HEK293 (cell line): Measurements from ENCODE around the gene RNF115.
A peak's percentile ranks its signal among the peaks of the same experiment; 100 is the strongest.

ENCODE experiments used
- CTCF ChIA-PET: fragments of 350-600 bp; formaldehyde crosslinking; extraction: SDS; loops from one replicate; lab custom pipeline; 2021; ENCODE audit warnings: antibody characterized with exemption; lab: Yijun Ruan, JAX
- POLR2A ChIA-PET: fragments of 300-600 bp; formaldehyde crosslinking; extraction: SDS; loops from one replicate; lab custom pipeline; 2020; ENCODE audit warnings: antibody characterized with exemption, inconsistent platforms; lab: Yijun Ruan, JAX
- H3K27ac ChIP-seq: fragments of 200-500 bp; sonication (Bioruptor generic); 2 replicates; pipeline ENCODE4 v1.5.1; 2014; ENCODE audit warnings: low read depth, low read length, control low read depth, inconsistent platforms; ENCODE audit errors: extremely low read depth
- H3K36me3 ChIP-seq, 2 experiments: fragments of 200-500 bp in 1 of 2; sonication (Bioruptor generic) in 1 of 2; 1 replicate in 1 of 2; 2 replicates in 1 of 2; pipeline ENCODE4 v1.5.1; 2014 to 2017; ENCODE audit warnings: inconsistent platforms in 2 of 2, low read length in 2 of 2; ENCODE audit not compliant: control insufficient read depth in 2 of 2, insufficient read depth in 1 of 2
- H3K4me1 ChIP-seq: fragments of 200-500 bp; sonication (Bioruptor generic); 2 replicates; pipeline ENCODE4 v1.5.1; 2014; ENCODE audit warnings: mild to moderate bottlenecking, low read length, inconsistent platforms; ENCODE audit not compliant: control insufficient read depth, insufficient read depth
- H3K4me3 ChIP-seq: 2 replicates; pipeline ENCODE4 v1.5.1; 2011; ENCODE audit warnings: low read depth, mild to moderate bottlenecking, control low read depth, low read length, moderate library complexity
- H3K9me3 ChIP-seq: fragments of 200-500 bp; sonication (Bioruptor generic); 2 replicates; pipeline ENCODE4 v1.5.1; 2014; ENCODE audit warnings: low read depth, low read length, inconsistent platforms; ENCODE audit not compliant: control insufficient read depth, insufficient read depth
- ATF2 ChIP-seq: fragments of 450-650 bp; formaldehyde crosslinking; IDR thresholded peaks from 2 replicates; pipeline ENCODE4 v1.5.1; 2016; ENCODE audit warnings: missing biosample characterization, missing genetic modification characterization, low read depth
- GLIS1 ChIP-seq: fragments of 450-650 bp; formaldehyde crosslinking; IDR thresholded peaks from 2 replicates; pipeline ENCODE4 v1.5.1; 2016; ENCODE audit warnings: missing biosample characterization, missing genetic modification characterization
- HOXD13 ChIP-seq: sonication (generic); formaldehyde crosslinking; IDR thresholded peaks from 2 replicates; pipeline ENCODE4 v1.8.0; 2022; ENCODE audit warnings: missing genetic modification reagents, borderline replicate concordance
- KLF10 ChIP-seq: fragments of 450-650 bp; IDR thresholded peaks from 2 replicates; pipeline ENCODE4 v1.5.1; 2018; ENCODE audit warnings: missing biosample characterization, mild to moderate bottlenecking, missing genetic modification characterization
- MZF1 ChIP-seq: fragments of 450-650 bp; formaldehyde crosslinking; IDR thresholded peaks from 2 replicates; pipeline ENCODE4 v1.5.1; 2017; ENCODE audit warnings: missing biosample characterization, missing genetic modification characterization, borderline replicate concordance
- SCRT1 ChIP-seq: fragments of 450-650 bp; formaldehyde crosslinking; IDR thresholded peaks from 2 replicates; pipeline ENCODE4 v1.5.1; 2016; ENCODE audit warnings: missing biosample characterization, missing genetic modification characterization, borderline replicate concordance
- SETDB1 ChIP-seq: IDR thresholded peaks from one replicate; pipeline ENCODE4 v1.6.1; 2017; ENCODE audit warnings: mild to moderate bottlenecking, low read length, moderate library complexity, mixed read lengths; ENCODE audit not compliant: insufficient read length
- TCF7L2 ChIP-seq: IDR thresholded peaks from 2 replicates; pipeline ENCODE4 v1.6.1; 2011; ENCODE audit warnings: low read depth, mild to moderate bottlenecking, inconsistent platforms, low read length, moderate library complexity, borderline replicate concordance
- ZNF184 ChIP-seq: fragments of 450-650 bp; IDR thresholded peaks from 2 replicates; pipeline ENCODE4 v1.5.1; 2018; ENCODE audit warnings: missing biosample characterization, mild to moderate bottlenecking, missing genetic modification characterization
- ZNF266 ChIP-seq: fragments of 450-650 bp; formaldehyde crosslinking; IDR thresholded peaks from 2 replicates; pipeline ENCODE4 v1.5.1; 2016; ENCODE audit warnings: missing biosample characterization, missing genetic modification characterization, low read depth
- ZNF350 ChIP-seq: fragments of 450-650 bp; formaldehyde crosslinking; IDR thresholded peaks from 2 replicates; pipeline ENCODE4 v1.5.0; 2017; ENCODE audit warnings: missing biosample characterization, mild to moderate bottlenecking, missing genetic modification characterization
- ZNF510 ChIP-seq: fragments of 450-650 bp; formaldehyde crosslinking; IDR thresholded peaks from 2 replicates; pipeline ENCODE4 v1.5.1; 2018; ENCODE audit warnings: mild to moderate bottlenecking, missing genetic modification characterization, missing biosample characterization; ENCODE audit not compliant: insufficient replicate concordance
- ZNF560 ChIP-seq: fragments of 450-650 bp; formaldehyde crosslinking; IDR thresholded peaks from 2 replicates; pipeline ENCODE4 v1.5.1; 2017; ENCODE audit warnings: missing biosample characterization, missing genetic modification characterization, borderline replicate concordance
- ZNF600 ChIP-seq: fragments of 450-650 bp; formaldehyde crosslinking; IDR thresholded peaks from 2 replicates; pipeline ENCODE4 v1.5.1; 2016; ENCODE audit warnings: missing biosample characterization, missing genetic modification characterization
- ZNF623 ChIP-seq: fragments of 450-650 bp; formaldehyde crosslinking; IDR thresholded peaks from 2 replicates; pipeline ENCODE4 v1.5.1; 2016; ENCODE audit warnings: missing biosample characterization, missing genetic modification characterization
- ZNF776 ChIP-seq: fragments of 450-650 bp; formaldehyde crosslinking; IDR thresholded peaks from 2 replicates; pipeline ENCODE4 v1.5.0; 2017; ENCODE audit warnings: missing biosample characterization, missing genetic modification characterization, borderline replicate concordance
- ZNF792 ChIP-seq: fragments of 450-650 bp; formaldehyde crosslinking; IDR thresholded peaks from 2 replicates; pipeline ENCODE4 v1.5.1; 2016; ENCODE audit warnings: missing biosample characterization, missing genetic modification characterization
- ZSCAN5A ChIP-seq: fragments of 450-650 bp; formaldehyde crosslinking; IDR thresholded peaks from 2 replicates; pipeline ENCODE4 v1.5.1; 2016; ENCODE audit warnings: missing biosample characterization, missing genetic modification characterization
- TF ChIP-seq, protein P1 (sequence below): fragments of 450-650 bp; formaldehyde crosslinking; IDR thresholded peaks from 2 replicates; pipeline ENCODE4 v1.5.1; 2016; ENCODE audit warnings: missing biosample characterization, missing genetic modification characterization
- TF ChIP-seq, protein P2 (sequence below): fragments of 450-650 bp; formaldehyde crosslinking; IDR thresholded peaks from 2 replicates; pipeline ENCODE4 v1.5.1; 2017; ENCODE audit warnings: missing biosample characterization, missing genetic modification characterization
- TF ChIP-seq, protein P3 (sequence below): fragments of 450-650 bp; formaldehyde crosslinking; IDR thresholded peaks from 2 replicates; pipeline ENCODE4 v1.5.1; 2016; ENCODE audit warnings: missing biosample characterization, missing genetic modification characterization, borderline replicate concordance
- TF ChIP-seq, protein P4 (sequence below): fragments of 450-650 bp; formaldehyde crosslinking; IDR thresholded peaks from 2 replicates; pipeline ENCODE4 v1.5.1; 2016; ENCODE audit warnings: missing biosample characterization, missing genetic modification characterization

The RNF115 gene

DNA sequence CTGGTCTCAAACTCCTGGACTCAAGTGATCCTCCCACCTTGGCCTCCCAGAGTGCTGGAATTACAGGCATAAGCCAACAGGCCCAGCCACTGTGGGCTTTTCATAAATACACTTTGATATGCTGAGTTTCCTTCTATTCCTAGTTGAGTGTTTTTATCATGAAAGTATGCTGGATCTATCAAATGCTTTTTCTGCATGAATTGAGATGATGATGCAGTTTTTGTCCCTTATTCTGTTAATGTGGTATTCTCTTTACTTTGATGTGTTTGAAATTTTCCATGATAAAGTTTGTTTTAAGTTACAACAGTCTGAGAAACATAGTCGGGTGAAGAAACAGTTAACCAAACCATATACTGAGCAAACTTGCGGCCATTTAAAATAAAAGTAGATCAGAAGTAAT is 24.1 kb downstream of the RNF115 start:
- Histone ChIP-seq H3K4me3 (no peak overlapping the region), H3K36me3 (no peaks in the 10 kb centered on the region)
- TF ChIP-seq SCRT1 (tag by site-specific recombination): no peak
- 0 out of 2 replicates have a peak, but pooled peaks have one; percentile 23 for TF ChIP-seq GLIS1
- TF ChIP-seq TCF7L2: no peak
- TF ChIP-seq ZNF560 (tag by site-specific recombination): no peak

DNA sequence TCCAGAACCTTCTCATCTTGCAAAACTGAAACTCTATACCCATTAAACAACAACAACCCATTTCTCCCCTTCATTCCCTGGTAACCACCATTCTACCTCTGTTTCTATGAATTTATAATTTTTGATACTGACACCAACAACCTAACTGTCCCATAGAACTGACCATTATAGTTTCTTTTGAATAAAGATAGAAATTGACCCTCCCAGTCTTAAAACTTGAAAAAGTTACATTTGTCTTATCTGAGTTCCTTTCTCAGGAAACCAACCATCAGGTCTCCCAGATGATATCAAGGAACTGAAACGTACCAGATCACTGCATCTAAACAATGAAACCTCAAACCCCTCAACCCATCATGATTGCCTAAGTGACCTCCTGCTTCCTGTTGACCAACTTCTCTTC is 27.1 kb downstream of the RNF115 start:
- no peaks in the 10 kb centered on the region for H3K36me3 ChIP-seq
- no peaks in the 10 kb centered on the region for H3K4me1 ChIP-seq
- no peaks in the 10 kb centered on the region for H3K9me3 ChIP-seq
- ChIA-PET POLR2A (no interaction called here), CTCF (interaction anchor here (0.6 kb wide), 1 partner anchor 99 kb away, joined by 3 read pairs; no protein-coding TSS in a partner anchor)
- no peak for TF ChIP-seq MZF1 (tag by site-specific recombination)
- TF ChIP-seq, protein P1, sequence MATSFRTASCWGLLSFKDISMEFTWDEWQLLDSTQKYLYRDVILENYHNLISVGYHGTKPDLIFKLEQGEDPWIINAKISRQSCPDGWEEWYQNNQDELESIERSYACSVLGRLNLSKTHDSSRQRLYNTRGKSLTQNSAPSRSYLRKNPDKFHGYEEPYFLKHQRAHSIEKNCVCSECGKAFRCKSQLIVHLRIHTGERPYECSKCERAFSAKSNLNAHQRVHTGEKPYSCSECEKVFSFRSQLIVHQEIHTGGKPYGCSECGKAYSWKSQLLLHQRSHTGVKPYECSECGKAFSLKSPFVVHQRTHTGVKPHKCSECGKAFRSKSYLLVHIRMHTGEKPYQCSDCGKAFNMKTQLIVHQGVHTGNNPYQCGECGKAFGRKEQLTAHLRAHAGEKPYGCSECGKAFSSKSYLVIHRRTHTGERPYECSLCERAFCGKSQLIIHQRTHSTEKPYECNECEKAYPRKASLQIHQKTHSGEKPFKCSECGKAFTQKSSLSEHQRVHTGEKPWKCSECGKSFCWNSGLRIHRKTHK (tag by site-specific recombination): no peak
- TF ChIP-seq, protein P2, sequence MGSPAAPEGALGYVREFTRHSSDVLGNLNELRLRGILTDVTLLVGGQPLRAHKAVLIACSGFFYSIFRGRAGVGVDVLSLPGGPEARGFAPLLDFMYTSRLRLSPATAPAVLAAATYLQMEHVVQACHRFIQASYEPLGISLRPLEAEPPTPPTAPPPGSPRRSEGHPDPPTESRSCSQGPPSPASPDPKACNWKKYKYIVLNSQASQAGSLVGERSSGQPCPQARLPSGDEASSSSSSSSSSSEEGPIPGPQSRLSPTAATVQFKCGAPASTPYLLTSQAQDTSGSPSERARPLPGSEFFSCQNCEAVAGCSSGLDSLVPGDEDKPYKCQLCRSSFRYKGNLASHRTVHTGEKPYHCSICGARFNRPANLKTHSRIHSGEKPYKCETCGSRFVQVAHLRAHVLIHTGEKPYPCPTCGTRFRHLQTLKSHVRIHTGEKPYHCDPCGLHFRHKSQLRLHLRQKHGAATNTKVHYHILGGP (tag by site-specific recombination): no peak
- no peak for TF ChIP-seq ZNF600 (tag by site-specific recombination)
- TF ChIP-seq SETDB1: peak; percentile 76
- no peak for TF ChIP-seq ZNF266
- no peak overlapping the region for H3K4me3 ChIP-seq
- H3K27ac ChIP-seq: no peak overlapping the region

More for the DNA sequence above, 24.1 kb downstream of the RNF115 start:
- no peaks in the 10 kb centered on the region for H3K9me3 ChIP-seq
- ChIA-PET POLR2A (no interaction called here), CTCF (no interaction called here)
- H3K27ac ChIP-seq: no peak overlapping the region
- H3K4me1 ChIP-seq: peaks cover 12% of the 10 kb centered on the region

GRCh38 chr1:145795257-145795881 is 28.5 kb downstream of the RNF115 start:
- Histone ChIP-seq H3K9me3 (no peaks in the 10 kb centered on the region), H3K4me3 (no peak overlapping the region), H3K4me1 (no peaks in the 10 kb centered on the region), H3K36me3 (no peaks in the 10 kb centered on the region), H3K27ac (no peak overlapping the region)
- CTCF ChIA-PET: interaction anchor here (0.8 to 1.7 kb wide), 3 partner anchors 12 to 96 kb away, joined by 3 to 4 read pairs (median 3); no protein-coding TSS in a partner anchor
- POLR2A ChIA-PET: interaction anchor here (1.1 kb wide), 1 partner anchor 28 kb away, joined by 3 read pairs; the partner anchor contains the start of genes POLR3C and RNF115
- TF ChIP-seq ZNF510 (tag by site-specific recombination) (no peak), ZSCAN5A (tag by site-specific recombination) (no peak), ZNF184 (tag by site-specific recombination) (no peak), ZNF623 (tag by site-specific recombination) (no peak), ZNF350 (tag by site-specific recombination) (no peak), ATF2 (tag by site-specific recombination) (no peak), KLF10 (tag by site-specific recombination) (no peak), ZNF776 (tag by site-specific recombination) (no peak), ZNF792 (tag by site-specific recombination) (no peak), HOXD13 (CRISPR knock-in tag) (no peak), ZNF266 (no peak)
- TF ChIP-seq, protein P3, sequence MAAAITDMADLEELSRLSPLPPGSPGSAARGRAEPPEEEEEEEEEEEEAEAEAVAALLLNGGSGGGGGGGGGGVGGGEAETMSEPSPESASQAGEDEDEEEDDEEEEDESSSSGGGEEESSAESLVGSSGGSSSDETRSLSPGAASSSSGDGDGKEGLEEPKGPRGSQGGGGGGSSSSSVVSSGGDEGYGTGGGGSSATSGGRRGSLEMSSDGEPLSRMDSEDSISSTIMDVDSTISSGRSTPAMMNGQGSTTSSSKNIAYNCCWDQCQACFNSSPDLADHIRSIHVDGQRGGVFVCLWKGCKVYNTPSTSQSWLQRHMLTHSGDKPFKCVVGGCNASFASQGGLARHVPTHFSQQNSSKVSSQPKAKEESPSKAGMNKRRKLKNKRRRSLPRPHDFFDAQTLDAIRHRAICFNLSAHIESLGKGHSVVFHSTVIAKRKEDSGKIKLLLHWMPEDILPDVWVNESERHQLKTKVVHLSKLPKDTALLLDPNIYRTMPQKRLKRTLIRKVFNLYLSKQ (tag by site-specific recombination): no peak
- TF ChIP-seq, protein P4, sequence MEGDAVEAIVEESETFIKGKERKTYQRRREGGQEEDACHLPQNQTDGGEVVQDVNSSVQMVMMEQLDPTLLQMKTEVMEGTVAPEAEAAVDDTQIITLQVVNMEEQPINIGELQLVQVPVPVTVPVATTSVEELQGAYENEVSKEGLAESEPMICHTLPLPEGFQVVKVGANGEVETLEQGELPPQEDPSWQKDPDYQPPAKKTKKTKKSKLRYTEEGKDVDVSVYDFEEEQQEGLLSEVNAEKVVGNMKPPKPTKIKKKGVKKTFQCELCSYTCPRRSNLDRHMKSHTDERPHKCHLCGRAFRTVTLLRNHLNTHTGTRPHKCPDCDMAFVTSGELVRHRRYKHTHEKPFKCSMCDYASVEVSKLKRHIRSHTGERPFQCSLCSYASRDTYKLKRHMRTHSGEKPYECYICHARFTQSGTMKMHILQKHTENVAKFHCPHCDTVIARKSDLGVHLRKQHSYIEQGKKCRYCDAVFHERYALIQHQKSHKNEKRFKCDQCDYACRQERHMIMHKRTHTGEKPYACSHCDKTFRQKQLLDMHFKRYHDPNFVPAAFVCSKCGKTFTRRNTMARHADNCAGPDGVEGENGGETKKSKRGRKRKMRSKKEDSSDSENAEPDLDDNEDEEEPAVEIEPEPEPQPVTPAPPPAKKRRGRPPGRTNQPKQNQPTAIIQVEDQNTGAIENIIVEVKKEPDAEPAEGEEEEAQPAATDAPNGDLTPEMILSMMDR: no peak
